ENCODE data around the gene PLCXD1. TPM values are rescaled to one million over a fixed set of nuclear protein-coding genes. Genes with fewer than 3 reads are reported as not detected.

PLCXD1 gene
- total and polyA plus RNA-seq, 2 experiments from 2014 or later: 48.7 to 112 TPM

- peaks cover 22% of the 10 kb centered on the region for H3K79me2 ChIP-seq (replicated peaks; ENCODE audit: insufficient read depth)
- peaks cover 12% of the 10 kb centered on the region for H3K9me3 Mint-ChIP-seq
- no peaks in the 10 kb centered on the region for H3K27me3 ChIP-seq (ENCODE audit: insufficient read depth)
- H3F3A ChIP-seq (replicated peaks; ENCODE audit: low read depth): peaks cover 11% of the 10 kb centered on the region
- peak overlapping the region; percentile 95 for H3K4me2 ChIP-seq
- H2AFZ ChIP-seq: no peak overlapping the region
- no peaks in the 10 kb centered on the region for H3K9me2 ChIP-seq (ENCODE audit: insufficient read depth)
- DNase-seq (ENCODE audit: low spot score) (no peak), ATAC-seq (peak; percentile 2)
- TF ChIP-seq ZNF331 (CRISPR knock-in tag; IDR thresholded peaks at IDR 0.05; ENCODE audit: low read depth) (no peak), JUNB (IDR thresholded peaks at IDR 0.05; ENCODE audit: unreplicated experiment) (no peak), ETS1 (IDR thresholded peaks at IDR 0.05) (no peak), STAT1 (IDR thresholded peaks at IDR 0.05; ENCODE audit: unreplicated experiment) (no peak), NANOG (IDR thresholded peaks at IDR 0.05; ENCODE audit: borderline replicate concordance) (no peak), ZNF462 (CRISPR knock-in tag; IDR thresholded peaks at IDR 0.05) (no peak), POLR2AphosphoS5 (IDR thresholded peaks at IDR 0.05; ENCODE audit: low read depth) (no peak; the same call in 1 of the 2 replicates), REST (IDR thresholded peaks at IDR 0.05; ENCODE audit: unreplicated experiment) (no peak), CREB1 (CRISPR knock-in tag; IDR thresholded peaks at IDR 0.05; ENCODE audit: low read depth) (no peak), ZNF114 (CRISPR knock-in tag; IDR thresholded peaks at IDR 0.05) (no peak)
- no peak overlapping the region for H3K27ac Mint-ChIP-seq
- peak overlapping the region; percentile 83 for H3K4me3 ChIP-seq
- no peak overlapping the region for H3K27ac ChIP-seq (ENCODE audit: low read depth)
- peaks cover 19% of the 10 kb centered on the region for H3K36me3 Mint-ChIP-seq (ENCODE audit: low read depth)
- H3K36me3 ChIP-seq (ENCODE audit: insufficient read depth): no peaks in the 10 kb centered on the region; the same call in 1 of the 2 replicates
- H3K27me3 Mint-ChIP-seq (ENCODE audit: insufficient read depth, low read depth, poor library complexity): peaks cover 21% of the 10 kb centered on the region
- H3K4me1 ChIP-seq (ENCODE audit: insufficient read depth): peaks cover 10% of the 10 kb centered on the region; the same call in 1 of the 2 replicates
- no peaks in the 10 kb centered on the region for H4K20me1 ChIP-seq (replicated peaks; ENCODE audit: insufficient read depth)
- H3K4me3 Mint-ChIP-seq: peak overlapping the region; percentile 75
- H3K4me1 Mint-ChIP-seq: peaks cover 12% of the 10 kb centered on the region
Observed at GRCh38 chrX:276581-277201, 4.5 kb upstream of the PLCXD1 start.
